HFFc6 (cell line): ENCODE results near the gene MUSK. TPM values are rescaled to one million over a fixed set of nuclear protein-coding genes. Genes with fewer than 3 reads are reported as not detected.

ENCODE experiments used
- DNase-seq: peaks from one replicate; pipeline ENCODE4 v3.0.0-alpha.2; 2018
- H3K27ac Mint-ChIP-seq: 2 replicates; pipeline ENCODE4 v1.8.0; 2020; ENCODE audit warnings: mild to moderate bottlenecking, mixed read lengths
- H3K27me3 Mint-ChIP-seq: 2 replicates; pipeline ENCODE4 v1.8.0; 2021; ENCODE audit warnings: mild to moderate bottlenecking, moderate library complexity, mixed read lengths; ENCODE audit not compliant: insufficient read depth
- H3K36me3 Mint-ChIP-seq: 2 replicates; pipeline ENCODE4 v1.8.0; 2021; ENCODE audit warnings: low read depth, mixed read lengths
- H3K4me1 Mint-ChIP-seq: 2 replicates; pipeline ENCODE4 v1.8.0; 2020; ENCODE audit warnings: low read depth, mixed read lengths
- H3K4me3 Mint-ChIP-seq: 2 replicates; pipeline ENCODE4 v1.8.0; 2020; ENCODE audit warnings: mild to moderate bottlenecking, moderate library complexity, mixed read lengths
- H3K9me3 Mint-ChIP-seq: 2 replicates; pipeline ENCODE4 v1.8.0; 2020; ENCODE audit warnings: mild to moderate bottlenecking, mixed read lengths
- total RNA-seq, 6 experiments: library from RNA; stranded (reverse); fragmentation: NEBNext Ultra II Directional; extraction: Animal tissue kit (Norgen Biotek cat#: 25700); gene quantifications; 2 replicates in 1 of 6; 3 replicates in 5 of 6; pipeline ENCODE4 v1.2.3, GENCODE V29; 2021
- TF ChIP-seq, protein P1 (sequence below): fragments of 200-600 bp; sonication (generic); IDR thresholded peaks from 2 replicates; pipeline ENCODE4 v1.5.0; 2021; ENCODE audit warnings: antibody characterized with exemption, mild to moderate bottlenecking

Gene MUSK
- total RNA-seq, 6 experiments from 2014 or later: 0.11 to 0.23 (median 0.14) TPM; not detected in 2

DNA sequence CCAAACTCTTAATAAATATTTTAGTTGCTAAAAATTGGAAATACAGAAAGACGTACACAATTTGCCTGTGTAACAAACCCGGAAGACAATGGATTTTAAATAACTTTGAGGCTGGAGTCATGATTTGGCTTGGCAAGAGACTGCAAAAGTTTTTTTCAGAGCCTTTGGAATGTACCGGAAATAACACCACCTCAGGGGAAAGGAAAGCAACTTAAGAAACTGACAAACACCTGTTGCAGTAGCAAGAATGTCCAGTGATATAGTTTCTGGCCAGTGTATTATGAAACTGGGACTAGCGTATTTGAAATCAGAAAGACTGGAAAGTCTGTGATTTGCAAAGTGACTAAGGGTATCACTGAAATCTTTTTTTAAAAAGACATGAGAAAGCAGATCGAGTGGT, 842 bp downstream of the MUSK start:
- H3K27me3 Mint-ChIP-seq: no peaks in the 10 kb centered on the region
- DNase-seq: no peak
- H3K4me1 Mint-ChIP-seq: peaks cover 13% of the 10 kb centered on the region; the same call in 1 of the 2 replicates
- TF ChIP-seq, protein P1, sequence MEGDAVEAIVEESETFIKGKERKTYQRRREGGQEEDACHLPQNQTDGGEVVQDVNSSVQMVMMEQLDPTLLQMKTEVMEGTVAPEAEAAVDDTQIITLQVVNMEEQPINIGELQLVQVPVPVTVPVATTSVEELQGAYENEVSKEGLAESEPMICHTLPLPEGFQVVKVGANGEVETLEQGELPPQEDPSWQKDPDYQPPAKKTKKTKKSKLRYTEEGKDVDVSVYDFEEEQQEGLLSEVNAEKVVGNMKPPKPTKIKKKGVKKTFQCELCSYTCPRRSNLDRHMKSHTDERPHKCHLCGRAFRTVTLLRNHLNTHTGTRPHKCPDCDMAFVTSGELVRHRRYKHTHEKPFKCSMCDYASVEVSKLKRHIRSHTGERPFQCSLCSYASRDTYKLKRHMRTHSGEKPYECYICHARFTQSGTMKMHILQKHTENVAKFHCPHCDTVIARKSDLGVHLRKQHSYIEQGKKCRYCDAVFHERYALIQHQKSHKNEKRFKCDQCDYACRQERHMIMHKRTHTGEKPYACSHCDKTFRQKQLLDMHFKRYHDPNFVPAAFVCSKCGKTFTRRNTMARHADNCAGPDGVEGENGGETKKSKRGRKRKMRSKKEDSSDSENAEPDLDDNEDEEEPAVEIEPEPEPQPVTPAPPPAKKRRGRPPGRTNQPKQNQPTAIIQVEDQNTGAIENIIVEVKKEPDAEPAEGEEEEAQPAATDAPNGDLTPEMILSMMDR: no peak
- H3K36me3 Mint-ChIP-seq: no peaks in the 10 kb centered on the region
- no peak overlapping the region for H3K4me3 Mint-ChIP-seq
- H3K9me3 Mint-ChIP-seq: no peaks in the 10 kb centered on the region; the same call in 1 of the 2 replicates
- H3K27ac Mint-ChIP-seq: no peak overlapping the region

DNA sequence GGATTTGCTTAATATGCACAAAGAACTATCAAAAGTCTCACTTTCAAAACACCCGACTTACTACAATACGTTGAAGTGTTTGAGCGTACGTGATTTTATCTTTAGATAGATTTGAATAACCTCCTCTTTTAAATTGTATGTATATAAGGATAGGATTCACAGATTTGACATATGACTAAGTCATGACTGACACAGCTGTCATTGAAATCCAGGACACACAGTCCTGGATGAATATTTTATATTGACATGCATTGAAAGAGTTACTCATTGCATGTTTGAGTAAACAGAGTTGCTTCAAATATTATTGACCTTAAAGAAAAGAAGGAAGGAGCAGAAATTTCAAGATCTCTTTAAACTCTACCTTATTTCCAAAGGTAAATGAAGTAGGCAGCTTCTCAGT, 3.3 kb downstream of the MUSK start:
- peaks cover 13% of the 10 kb centered on the region; the same call in 1 of the 2 replicates for H3K4me1 Mint-ChIP-seq
- no peaks in the 10 kb centered on the region for H3K27me3 Mint-ChIP-seq
- no peaks in the 10 kb centered on the region; the same call in 1 of the 2 replicates for H3K36me3 Mint-ChIP-seq
- no peak overlapping the region for H3K27ac Mint-ChIP-seq
- no peak for DNase-seq
- H3K4me3 Mint-ChIP-seq: no peak overlapping the region
- TF ChIP-seq, protein P1: no peak
- H3K9me3 Mint-ChIP-seq: no peaks in the 10 kb centered on the region

DNA sequence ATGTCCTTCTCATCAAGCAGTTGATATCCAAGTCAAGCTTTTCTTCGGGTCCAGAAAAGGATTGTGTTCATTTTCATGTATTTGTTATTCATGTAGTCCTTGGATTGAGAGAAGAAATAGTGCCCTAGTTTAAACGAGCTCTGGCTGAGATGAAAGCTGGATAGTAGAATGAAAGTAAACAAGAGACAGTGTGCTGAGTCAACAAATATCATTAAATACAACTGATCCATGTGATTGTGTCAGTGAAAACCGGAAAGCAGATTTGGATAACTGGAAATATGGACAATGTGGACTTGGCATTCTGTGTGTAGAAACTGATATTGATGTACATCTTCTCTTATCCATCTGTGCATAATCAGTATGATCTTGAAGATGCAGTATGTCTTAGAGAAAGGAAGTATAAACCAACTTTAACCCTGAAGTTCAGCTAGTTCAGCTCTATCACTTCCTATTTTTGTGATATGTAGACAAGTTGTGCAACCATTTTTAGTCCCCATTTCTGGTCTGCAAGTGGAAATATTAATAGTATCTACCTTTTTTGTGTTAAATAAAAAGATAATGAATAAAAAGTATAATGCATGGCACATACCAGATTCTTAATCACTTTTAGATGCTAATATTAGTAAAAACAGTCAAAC, 4.4 kb downstream of the MUSK start:
- H3K36me3 Mint-ChIP-seq: peaks cover 8% of the 10 kb centered on the region; the same call in 1 of the 2 replicates
- TF ChIP-seq, protein P1: no peak

DNA sequence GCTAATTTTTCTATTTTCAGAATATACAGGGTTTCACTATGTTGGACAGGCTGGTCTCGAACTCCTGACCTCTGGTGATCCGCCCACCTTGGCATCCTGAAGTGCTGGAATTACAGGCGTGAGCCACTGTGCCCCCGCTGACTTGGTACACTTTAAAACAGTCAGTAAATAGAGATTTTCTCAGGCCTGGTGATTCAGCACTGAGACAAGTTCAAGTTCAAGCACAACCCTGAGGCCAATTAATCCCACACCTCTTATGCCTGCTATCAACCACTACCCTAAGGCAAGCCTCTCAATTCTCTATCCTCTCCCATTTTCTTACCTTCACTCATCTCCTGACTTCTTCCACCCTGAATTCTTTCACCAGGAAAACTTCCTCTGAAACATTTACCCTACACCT, 18.9 kb downstream of the MUSK start:
- Mint-ChIP-seq H3K27ac (no peak overlapping the region), H3K9me3 (no peaks in the 10 kb centered on the region), H3K36me3 (peaks cover 9% of the 10 kb centered on the region; the same call in 1 of the 2 replicates), H3K4me1 (peaks cover 11% of the 10 kb centered on the region), H3K27me3 (no peaks in the 10 kb centered on the region), H3K4me3 (no peak overlapping the region)
- no peak for DNase-seq
- TF ChIP-seq, protein P1: no peak

More for the DNA sequence above, 4.4 kb downstream of the MUSK start:
- H3K9me3 Mint-ChIP-seq: no peaks in the 10 kb centered on the region
- no peak overlapping the region for H3K4me3 Mint-ChIP-seq
- peaks cover 13% of the 10 kb centered on the region; the same call in 1 of the 2 replicates for H3K4me1 Mint-ChIP-seq
- no peak overlapping the region for H3K27ac Mint-ChIP-seq
- H3K27me3 Mint-ChIP-seq: no peaks in the 10 kb centered on the region; the same call in 1 of the 2 replicates
- DNase-seq: no peak

DNA sequence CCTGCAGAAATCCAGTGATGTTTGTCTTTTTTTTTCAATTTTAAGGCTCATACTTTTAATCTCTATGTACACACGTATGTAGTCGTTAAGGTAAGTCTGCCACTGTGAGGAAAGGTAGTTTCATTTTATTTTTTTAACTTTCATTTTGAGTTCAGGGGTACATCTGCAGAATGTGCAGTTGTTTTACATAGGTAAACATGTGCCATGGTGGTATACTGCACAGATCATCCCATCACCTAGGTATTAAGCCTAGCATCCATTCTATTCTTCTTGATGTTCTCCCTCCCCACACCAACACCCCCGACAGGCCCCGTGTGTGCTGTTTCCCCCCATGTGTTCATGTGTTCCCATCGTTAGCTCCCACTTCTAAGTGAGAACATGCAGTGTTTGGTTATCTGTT, 19.7 kb downstream of the MUSK start:
- no peak overlapping the region for H3K4me3 Mint-ChIP-seq
- H3K4me1 Mint-ChIP-seq: peaks cover 11% of the 10 kb centered on the region
- H3K9me3 Mint-ChIP-seq: no peaks in the 10 kb centered on the region
- DNase-seq: no peak
- TF ChIP-seq, protein P1: no peak
- peaks cover 11% of the 10 kb centered on the region; the same call in 1 of the 2 replicates for H3K36me3 Mint-ChIP-seq
- no peaks in the 10 kb centered on the region; the same call in 1 of the 2 replicates for H3K27me3 Mint-ChIP-seq
- H3K27ac Mint-ChIP-seq: no peak overlapping the region
